ENCODE data around the gene ARID1A.

The ARID1A gene

DNA sequence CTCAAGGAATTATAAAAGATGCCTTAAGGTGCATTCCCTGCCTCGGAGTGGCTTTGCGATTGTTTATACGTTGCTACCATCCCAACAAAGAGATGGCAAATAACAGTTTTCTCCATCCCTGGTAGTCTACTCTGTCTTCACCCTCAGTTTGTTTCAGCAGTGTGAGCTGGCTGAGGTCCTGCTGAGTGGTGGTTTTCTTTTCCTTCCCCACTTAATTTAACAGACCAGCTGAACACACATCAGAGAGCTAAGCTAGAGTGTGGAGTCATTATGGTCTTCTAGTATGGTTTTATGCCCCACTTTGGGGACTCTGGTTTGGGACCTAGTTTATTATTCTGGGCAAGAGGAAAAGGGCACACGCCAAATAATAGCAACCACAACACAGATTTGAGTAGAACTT is 94.1 kb downstream of the ARID1A start:
- TF ChIP-seq, protein P1, sequence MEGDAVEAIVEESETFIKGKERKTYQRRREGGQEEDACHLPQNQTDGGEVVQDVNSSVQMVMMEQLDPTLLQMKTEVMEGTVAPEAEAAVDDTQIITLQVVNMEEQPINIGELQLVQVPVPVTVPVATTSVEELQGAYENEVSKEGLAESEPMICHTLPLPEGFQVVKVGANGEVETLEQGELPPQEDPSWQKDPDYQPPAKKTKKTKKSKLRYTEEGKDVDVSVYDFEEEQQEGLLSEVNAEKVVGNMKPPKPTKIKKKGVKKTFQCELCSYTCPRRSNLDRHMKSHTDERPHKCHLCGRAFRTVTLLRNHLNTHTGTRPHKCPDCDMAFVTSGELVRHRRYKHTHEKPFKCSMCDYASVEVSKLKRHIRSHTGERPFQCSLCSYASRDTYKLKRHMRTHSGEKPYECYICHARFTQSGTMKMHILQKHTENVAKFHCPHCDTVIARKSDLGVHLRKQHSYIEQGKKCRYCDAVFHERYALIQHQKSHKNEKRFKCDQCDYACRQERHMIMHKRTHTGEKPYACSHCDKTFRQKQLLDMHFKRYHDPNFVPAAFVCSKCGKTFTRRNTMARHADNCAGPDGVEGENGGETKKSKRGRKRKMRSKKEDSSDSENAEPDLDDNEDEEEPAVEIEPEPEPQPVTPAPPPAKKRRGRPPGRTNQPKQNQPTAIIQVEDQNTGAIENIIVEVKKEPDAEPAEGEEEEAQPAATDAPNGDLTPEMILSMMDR (IDR thresholded peaks at IDR 0.05) = no peak
- Histone ChIP-seq H3K27ac (no peak overlapping the region), H2AFZ (no peak overlapping the region), H3K27me3 (ENCODE audit: control insufficient read depth, insufficient read depth, low read length) (no peaks in the 10 kb centered on the region), H3K79me2 (no peaks in the 10 kb centered on the region), H3K9me3 (ENCODE audit: control insufficient read depth, low read length) (no peaks in the 10 kb centered on the region), H3K36me3 (ENCODE audit: control insufficient read depth, insufficient read depth, low read length) (no peaks in the 10 kb centered on the region), H3K9ac (no peak overlapping the region), H3K4me3 (ENCODE audit: low read depth, low read length) (no peak overlapping the region), H3K4me1 (peaks cover 9% of the 10 kb centered on the region), H3K4me2 (ENCODE audit: low read length) (no peak overlapping the region)

- H3K36me3 ChIP-seq (ENCODE audit: control insufficient read depth, insufficient read depth, low read length) = no peaks in the 10 kb centered on the region
These were observed 94.7 kb downstream of the ARID1A start for GRCh38 chr1:26790551-26790953.

DNA sequence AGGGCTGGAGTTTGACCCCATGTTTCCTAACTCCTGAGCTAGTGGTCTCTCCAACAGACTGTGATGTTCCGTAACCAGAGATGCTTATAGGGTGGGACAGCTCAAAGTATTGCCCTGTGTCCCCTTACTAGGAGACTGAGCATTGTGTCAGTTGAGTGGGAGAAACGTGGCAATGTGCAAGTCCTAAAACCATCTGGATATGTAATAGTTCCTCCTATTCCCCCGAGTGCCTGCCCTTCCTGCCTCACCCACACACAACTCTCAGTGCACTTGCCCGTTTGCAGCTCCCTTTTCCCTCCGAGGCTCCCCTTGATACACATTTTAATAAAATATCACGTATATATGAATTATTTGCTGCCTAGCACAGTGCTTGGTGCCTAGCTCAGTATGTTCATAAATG is 95.3 kb downstream of the ARID1A start:
- Histone ChIP-seq H2AFZ (no peak overlapping the region), H3K4me3 (ENCODE audit: low read depth, low read length) (no peak overlapping the region), H3K9ac (no peak overlapping the region), H3K79me2 (no peaks in the 10 kb centered on the region), H3K9me3 (ENCODE audit: control insufficient read depth, low read length) (no peaks in the 10 kb centered on the region), H3K27me3 (ENCODE audit: control insufficient read depth, insufficient read depth, low read length) (no peaks in the 10 kb centered on the region), H3K27ac (no peak overlapping the region), H3K4me2 (ENCODE audit: low read length) (no peak overlapping the region), H3K4me1 (peaks cover 5% of the 10 kb centered on the region), H3K36me3 (ENCODE audit: control insufficient read depth, insufficient read depth, low read length) (no peaks in the 10 kb centered on the region)
- TF ChIP-seq, protein P1 (IDR thresholded peaks at IDR 0.05) = no peak

More at GRCh38 chr1:26790551-26790953, 94.7 kb downstream of the ARID1A start:
- Histone ChIP-seq H3K4me3 (ENCODE audit: low read depth, low read length) (no peak overlapping the region), H3K9me3 (ENCODE audit: control insufficient read depth, low read length) (no peaks in the 10 kb centered on the region), H3K4me2 (ENCODE audit: low read length) (no peak overlapping the region), H3K4me1 (peaks cover 9% of the 10 kb centered on the region), H3K27me3 (ENCODE audit: control insufficient read depth, insufficient read depth, low read length) (no peaks in the 10 kb centered on the region), H3K27ac (no peak overlapping the region), H2AFZ (no peak overlapping the region), H3K9ac (no peak overlapping the region), H3K79me2 (no peaks in the 10 kb centered on the region)
- TF ChIP-seq, protein P1 (IDR thresholded peaks at IDR 0.05) = no peak

- no peak overlapping the region for H3K4me3 ChIP-seq (ENCODE audit: low read depth, low read length)
- H3K9ac ChIP-seq = no peak overlapping the region
- H3K4me2 ChIP-seq (ENCODE audit: low read length) = no peak overlapping the region
- no peaks in the 10 kb centered on the region for H3K36me3 ChIP-seq (ENCODE audit: control insufficient read depth, insufficient read depth, low read length)
- TF ChIP-seq, protein P1 (IDR thresholded peaks at IDR 0.05) = no peak
- no peak overlapping the region for H2AFZ ChIP-seq
- H3K79me2 ChIP-seq = no peaks in the 10 kb centered on the region
- H3K27me3 ChIP-seq (ENCODE audit: control insufficient read depth, insufficient read depth, low read length) = no peaks in the 10 kb centered on the region
- no peaks in the 10 kb centered on the region for H3K9me3 ChIP-seq (ENCODE audit: control insufficient read depth, low read length)
- H3K27ac ChIP-seq = no peak overlapping the region
- H3K4me1 ChIP-seq = no peaks in the 10 kb centered on the region
These were observed 95.8 kb downstream of the ARID1A start for GRCh38 chr1:26791626-26792025.

- H3K36me3 ChIP-seq (ENCODE audit: control insufficient read depth, insufficient read depth, low read length) = no peaks in the 10 kb centered on the region
- H3K27me3 ChIP-seq (ENCODE audit: control insufficient read depth, insufficient read depth, low read length) = no peaks in the 10 kb centered on the region
- H3K4me2 ChIP-seq (ENCODE audit: low read length) = no peak overlapping the region
- H3K79me2 ChIP-seq = no peaks in the 10 kb centered on the region
- no peaks in the 10 kb centered on the region for H3K4me1 ChIP-seq
- no peak overlapping the region for H3K27ac ChIP-seq
- H2AFZ ChIP-seq = no peak overlapping the region
- no peak overlapping the region for H3K9ac ChIP-seq
- no peak overlapping the region for H3K4me3 ChIP-seq (ENCODE audit: low read depth, low read length)
- TF ChIP-seq, protein P1 (IDR thresholded peaks at IDR 0.05) = no peak
- H3K9me3 ChIP-seq (ENCODE audit: control insufficient read depth, low read length) = no peaks in the 10 kb centered on the region
These were observed 97.1 kb downstream of the ARID1A start for GRCh38 chr1:26792924-26793323.
